Subcutaneous abdominal adipose tissue (tissue), 5 donors: ENCODE data around the gene SALL3.

Experiments used
- H3K27ac ChIP-seq: one replicate; pipeline ENCODE4 v1.7.0; 2013; ENCODE audit warnings: low read depth, mild to moderate bottlenecking, inconsistent platforms, low read length, moderate library complexity
- H3K27me3 ChIP-seq, 5 donors: one replicate each; pipeline ENCODE4 v1.7.0; 2013; ENCODE audit warnings: low read length in 5 of 5, inconsistent platforms in 1 of 5; ENCODE audit not compliant: control insufficient read depth in 5 of 5, insufficient read depth in 4 of 5
- H3K36me3 ChIP-seq, 5 donors: one replicate each; pipeline ENCODE4 v1.7.0; 2013; ENCODE audit warnings: low read length in 5 of 5; ENCODE audit not compliant: control insufficient read depth in 5 of 5, insufficient read depth in 5 of 5
- H3K4me1 ChIP-seq, 5 donors: one replicate each; pipeline ENCODE4 v1.7.0; 2013; ENCODE audit warnings: low read length in 5 of 5, mild to moderate bottlenecking in 3 of 5, moderate library complexity in 1 of 5; ENCODE audit not compliant: control insufficient read depth in 5 of 5, insufficient read depth in 5 of 5
- H3K4me3 ChIP-seq, 5 donors: one replicate each; pipeline ENCODE4 v1.7.0; 2013; ENCODE audit warnings: low read length in 5 of 5, low read depth in 1 of 5
- H3K9ac ChIP-seq, 5 donors: one replicate each; pipeline ENCODE4 v1.7.0; 2013; ENCODE audit warnings: low read length in 5 of 5, mild to moderate bottlenecking in 4 of 5, moderate library complexity in 3 of 5
- H3K9me3 ChIP-seq, 5 donors: one replicate each; pipeline ENCODE4 v1.7.0; 2013; ENCODE audit warnings: low read length in 5 of 5; ENCODE audit not compliant: control insufficient read depth in 5 of 5
- donor health status: healthy.
- donor health status: healthy.
- donor health status: healthy.
- donor health status: healthy.
- donor health status: healthy.

Gene SALL3

GRCh38 chr18:78991446-78991845 is 11.8 kb downstream of the SALL3 start:
- H3K27me3 ChIP-seq: peaks cover 0 to 19% (median 4%) of the 10 kb centered on the region in 5 donors
- H3K9ac ChIP-seq: no peak overlapping the region
- no peak overlapping the region for H3K4me3 ChIP-seq
- no peaks in the 10 kb centered on the region for H3K4me1 ChIP-seq
- no peak overlapping the region for H3K27ac ChIP-seq
- H3K36me3 ChIP-seq: no peaks in the 10 kb centered on the region
- H3K9me3 ChIP-seq: peaks cover 0 to 2% (median 0%) of the 10 kb centered on the region in 5 donors

GRCh38 chr18:78992041-78993011 is 12.7 kb downstream of the SALL3 start:
- Histone ChIP-seq H3K27me3 (peaks cover 2 to 15% (median 4%) of the 10 kb centered on the region in 5 donors), H3K27ac (no peak overlapping the region), H3K9ac (no peak overlapping the region), H3K4me1 (no peaks in the 10 kb centered on the region), H3K36me3 (no peaks in the 10 kb centered on the region), H3K9me3 (peaks cover 0 to 2% (median 0%) of the 10 kb centered on the region in 5 donors), H3K4me3 (no peak overlapping the region)

GRCh38 chr18:78993014-78993926 is 13.7 kb downstream of the SALL3 start:
- H3K27me3 ChIP-seq: peaks cover under 1 to 6% (median 3%) of the 10 kb centered on the region in 5 donors

GRCh38 chr18:78994000-78994399 is 14.4 kb downstream of the SALL3 start:
- Histone ChIP-seq H3K36me3 (no peaks in the 10 kb centered on the region), H3K9ac (no peak overlapping the region), H3K4me1 (no peaks in the 10 kb centered on the region), H3K27ac (no peak overlapping the region), H3K9me3 (peaks cover 0 to 2% (median 0%) of the 10 kb centered on the region in 5 donors), H3K27me3 (peaks cover 0 to 8% (median 4%) of the 10 kb centered on the region in 5 donors), H3K4me3 (no peak overlapping the region)

More at GRCh38 chr18:78993014-78993926, 13.7 kb downstream of the SALL3 start:
- no peak overlapping the region for H3K4me3 ChIP-seq
- no peak overlapping the region for H3K9ac ChIP-seq
- H3K9me3 ChIP-seq: peaks cover 0 to 2% (median 0%) of the 10 kb centered on the region in 5 donors
- H3K27ac ChIP-seq: no peak overlapping the region
- H3K4me1 ChIP-seq: no peaks in the 10 kb centered on the region
- H3K36me3 ChIP-seq: no peaks in the 10 kb centered on the region

GRCh38 chr18:78994531-78994930 is 14.9 kb downstream of the SALL3 start:
- Histone ChIP-seq H3K9me3 (peaks cover 0 to 2% (median 0%) of the 10 kb centered on the region in 5 donors), H3K9ac (no peak overlapping the region), H3K27ac (no peak overlapping the region), H3K4me1 (no peaks in the 10 kb centered on the region), H3K36me3 (no peaks in the 10 kb centered on the region), H3K27me3 (peaks cover 0 to 10% (median 4%) of the 10 kb centered on the region in 5 donors), H3K4me3 (no peak overlapping the region)

- Histone ChIP-seq H3K9ac (no peak overlapping the region), H3K27ac (no peak overlapping the region), H3K36me3 (no peaks in the 10 kb centered on the region), H3K27me3 (peaks cover 0 to 10% (median 4%) of the 10 kb centered on the region in 5 donors), H3K9me3 (peaks cover 0 to 2% (median 0%) of the 10 kb centered on the region in 5 donors), H3K4me1 (no peaks in the 10 kb centered on the region), H3K4me3 (no peak overlapping the region)
Observed at GRCh38 chr18:78994977-78995582, 15.5 kb downstream of the SALL3 start.

- Histone ChIP-seq H3K36me3 (no peaks in the 10 kb centered on the region), H3K27ac (no peak overlapping the region), H3K27me3 (peaks cover 0 to 10% (median 4%) of the 10 kb centered on the region in 5 donors), H3K9ac (no peak overlapping the region), H3K4me3 (no peak overlapping the region), H3K9me3 (peaks cover 0 to 2% (median 0%) of the 10 kb centered on the region in 5 donors), H3K4me1 (no peaks in the 10 kb centered on the region)
Observed at GRCh38 chr18:78995740-78996395, 16.2 kb downstream of the SALL3 start.

GRCh38 chr18:78996741-78997490 is 17.3 kb downstream of the SALL3 start:
- no peaks in the 10 kb centered on the region for H3K36me3 ChIP-seq
- peaks cover 0 to 2% (median 0%) of the 10 kb centered on the region in 5 donors for H3K9me3 ChIP-seq
- H3K4me1 ChIP-seq: no peaks in the 10 kb centered on the region
- H3K27me3 ChIP-seq: peaks cover 0 to 10% (median 4%) of the 10 kb centered on the region in 5 donors
- H3K27ac ChIP-seq: no peak overlapping the region
- H3K4me3 ChIP-seq: no peak overlapping the region
- H3K9ac ChIP-seq: no peak overlapping the region
